ENCODE results near the gene NUDT5.
A peak's percentile ranks its signal among the peaks of the same experiment; 100 is the strongest.
"Not testable (repeated sequence)": the region's sequence is repeated elsewhere in the genome, so short reads cannot be mapped to it uniquely, and the experiment has no call there.

NUDT5 gene

DNA sequence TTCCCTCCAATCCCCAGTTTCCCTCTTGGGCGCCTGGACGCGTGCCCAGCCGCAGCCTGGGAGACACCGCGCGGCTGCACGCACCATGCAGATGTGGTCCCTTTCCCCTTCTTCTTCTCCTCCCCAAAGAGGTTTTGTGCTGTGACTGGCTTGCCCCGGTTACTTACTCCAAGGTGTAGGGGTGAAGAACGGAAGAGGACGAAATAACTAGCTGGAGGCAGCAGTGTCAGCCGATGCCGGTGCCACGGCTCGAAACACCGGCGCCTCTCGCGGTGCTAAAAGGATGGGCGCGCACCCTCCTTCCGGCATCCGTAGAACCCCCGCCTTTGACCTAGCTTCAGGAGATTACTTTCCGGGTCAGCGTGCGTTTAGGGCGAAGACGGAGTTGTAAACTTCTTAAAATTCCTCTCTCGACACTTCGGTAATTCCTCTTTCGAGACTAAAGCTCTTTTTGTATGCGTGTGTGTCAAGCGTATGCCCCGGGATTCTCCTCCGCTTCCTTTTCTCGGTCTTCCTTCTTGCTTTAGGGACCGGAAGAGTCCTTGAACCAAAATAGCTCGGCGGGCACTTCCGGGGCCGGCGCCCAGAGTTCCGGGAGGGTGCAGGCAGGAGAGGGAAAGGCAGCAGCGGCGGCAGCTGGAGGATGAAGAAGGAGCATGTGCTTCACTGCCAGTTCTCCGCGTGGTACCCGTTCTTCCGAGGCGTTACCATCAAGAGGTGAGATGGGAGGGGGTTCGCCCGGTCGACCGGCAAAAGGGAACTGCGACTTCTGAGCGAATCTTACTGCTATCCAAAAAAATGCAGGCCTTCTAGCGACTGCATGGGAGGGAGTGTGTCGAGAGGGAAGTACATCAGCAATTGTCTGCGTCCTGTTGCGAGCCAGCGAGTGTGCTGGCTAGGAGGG lies at the start of gene NUDT5, which contains the start of gene CDC123:
Gene NUDT5, minus strand, starts transcription at position 289 of the 904 bp plus-strand sequence. CDS start 9,600 bp downstream, outside the sequence.
Gene CDC123, plus strand, starts transcription at position 586 of the 904 bp plus-strand sequence. Its CDS starts 58 bp downstream, at position 644.
- peak; percentile 79 for DNase-seq

DNA sequence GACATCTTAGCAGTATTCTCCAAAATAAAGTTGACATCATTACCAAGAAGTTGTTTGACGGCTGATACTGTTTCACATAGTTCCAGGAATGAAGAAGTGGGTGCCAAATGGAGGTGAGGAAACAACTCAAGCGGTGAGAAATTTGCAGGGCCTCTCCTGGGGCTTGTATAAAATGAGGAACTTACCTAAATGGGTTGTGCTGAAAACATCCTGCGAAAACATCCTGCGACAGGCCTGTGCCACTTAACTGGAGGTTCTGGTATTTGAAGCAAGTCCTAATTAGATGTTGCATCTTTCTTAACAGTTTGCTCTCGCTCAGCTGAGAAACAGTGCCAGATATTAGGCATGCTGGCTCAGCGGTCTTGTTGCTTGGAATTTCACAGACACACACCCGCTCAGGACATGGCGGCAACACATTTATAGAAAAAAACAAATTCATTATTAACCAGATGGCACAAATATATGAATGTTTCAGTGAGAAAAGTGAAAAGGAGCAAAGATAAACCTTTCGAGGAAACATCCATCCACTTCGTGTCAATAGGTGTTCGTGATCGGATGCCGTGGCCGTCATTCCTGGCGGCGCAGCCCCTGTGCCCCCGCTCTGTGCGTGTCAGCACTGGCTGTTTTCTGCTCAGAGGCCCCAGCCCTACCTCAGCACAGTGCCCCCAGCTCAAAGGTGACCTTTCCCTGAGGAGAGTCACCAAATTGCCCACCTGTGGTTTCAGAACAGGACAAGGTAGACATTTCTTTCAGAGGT lies 48.4 kb upstream of the NUDT5 start:
- DNase-seq, result peak; percentile 97

DNA sequence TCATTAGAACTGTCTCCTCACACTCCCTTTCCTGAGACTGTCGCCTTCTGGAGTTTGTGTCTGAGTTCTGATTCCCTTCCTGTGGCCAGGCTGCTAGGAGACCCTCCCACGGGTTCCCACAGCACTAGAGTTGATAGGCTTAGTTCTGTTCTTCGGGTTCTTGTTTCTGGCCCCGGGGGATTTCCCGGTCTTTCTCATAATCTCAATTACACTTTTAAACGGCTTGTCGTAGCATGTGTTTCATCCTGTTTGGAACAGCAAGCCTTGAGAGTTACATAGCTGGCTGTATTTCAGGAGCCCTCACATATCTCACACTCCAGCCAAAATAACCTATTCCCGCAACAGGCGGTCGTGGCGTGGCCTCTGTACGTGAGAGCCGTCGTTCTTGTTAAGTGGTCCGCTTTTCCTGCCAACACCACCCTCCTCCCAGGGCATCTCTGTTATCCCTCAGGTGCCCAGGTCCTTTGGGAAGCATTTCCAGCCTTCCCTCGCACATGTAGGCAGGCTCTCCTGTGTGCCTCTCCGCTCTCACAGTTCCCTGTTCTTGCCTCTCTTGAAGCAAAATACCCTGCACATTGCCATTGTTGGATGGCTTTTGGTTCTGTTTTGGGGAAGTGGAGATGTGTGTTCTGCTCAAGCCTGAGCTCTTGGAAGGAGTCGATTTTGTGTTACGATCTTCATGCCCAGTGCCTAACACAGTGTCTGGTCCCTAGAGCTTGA lies 46.3 kb upstream of the NUDT5 start:
- no peak for DNase-seq

DNA sequence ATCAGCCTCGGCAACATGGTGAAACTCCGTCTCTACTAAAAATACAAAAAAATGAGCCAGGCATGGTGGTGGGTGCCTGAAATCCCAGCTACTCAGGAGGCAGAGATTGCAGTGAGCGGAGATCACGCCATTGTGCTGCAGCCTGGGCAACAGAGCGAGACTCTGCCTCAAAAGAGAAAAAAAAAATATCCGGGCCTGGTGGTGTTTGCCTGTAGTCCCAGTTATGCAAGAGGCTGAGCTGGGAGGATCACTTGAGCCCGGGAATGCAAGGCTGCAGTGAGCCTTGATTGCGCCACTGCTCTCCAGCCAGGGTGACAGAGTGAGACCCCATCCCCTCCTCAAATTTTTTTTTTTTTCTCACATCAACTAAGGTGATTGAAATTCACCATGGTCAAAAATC lies 43.1 kb upstream of the NUDT5 start:
- no peak for DNase-seq

DNA sequence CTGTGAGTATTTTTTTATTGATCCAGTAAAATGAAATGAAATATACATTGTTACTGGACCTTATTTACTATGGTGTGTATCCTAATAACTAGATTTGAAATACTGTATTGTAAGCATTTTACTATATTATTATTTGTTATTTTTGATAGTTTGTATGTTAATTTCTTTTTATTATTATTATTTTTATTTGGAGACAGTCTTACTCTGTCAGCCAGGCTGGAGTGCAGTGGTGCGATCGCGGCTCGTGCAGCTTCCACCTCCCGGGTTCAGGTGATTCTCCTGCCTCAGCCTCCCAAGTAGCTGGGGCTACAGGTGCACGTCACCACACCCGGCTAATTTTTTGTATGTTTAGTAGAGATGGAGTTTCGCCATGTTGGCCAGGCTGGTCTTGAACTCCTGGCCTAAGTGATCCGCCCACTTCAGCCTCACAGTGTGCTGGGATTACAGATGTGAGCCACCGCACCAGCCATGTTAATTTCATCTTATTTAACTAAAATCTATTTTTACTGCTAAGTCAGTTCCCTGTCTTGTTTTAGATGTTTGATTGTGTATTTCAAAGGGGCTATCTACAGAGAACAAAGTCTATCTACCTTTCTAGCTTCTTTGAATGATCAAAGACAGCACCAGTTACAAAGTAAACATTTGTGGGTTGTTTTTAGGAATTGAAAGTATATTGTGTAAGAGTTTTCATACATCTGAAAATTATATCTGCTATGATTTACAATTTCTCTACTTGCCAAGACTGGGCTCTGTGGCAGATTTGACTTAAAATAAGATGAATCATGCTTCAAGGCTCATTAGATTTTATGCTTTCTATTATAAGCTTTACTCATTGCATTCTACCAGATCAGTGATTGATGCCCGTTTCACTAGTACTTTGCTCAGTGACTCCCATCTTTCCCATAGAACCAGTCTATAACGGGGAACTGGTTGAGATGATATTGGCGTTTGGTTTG lies 41.9 kb upstream of the NUDT5 start:
- DNase-seq, result no peak

DNA sequence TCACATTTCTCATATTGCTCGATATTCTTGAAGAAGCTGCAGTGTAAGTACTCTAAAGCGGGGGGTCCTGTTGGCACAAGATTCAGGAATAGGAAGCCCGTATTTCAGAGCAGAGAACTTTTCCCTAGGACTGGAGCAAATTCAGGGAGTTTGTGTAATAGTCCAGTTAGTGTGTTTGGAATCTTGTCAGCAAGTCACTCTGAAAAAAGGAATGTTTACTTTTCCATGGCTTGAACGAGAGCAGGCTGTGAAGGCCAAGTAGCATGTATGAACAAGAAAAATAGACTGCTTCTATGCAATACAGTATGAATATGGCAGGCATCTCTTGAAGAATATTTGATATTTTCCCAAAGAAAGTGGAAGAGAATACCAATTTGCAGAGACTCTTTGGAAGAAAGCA lies 40.1 kb upstream of the NUDT5 start:
- no peak for DNase-seq

DNA sequence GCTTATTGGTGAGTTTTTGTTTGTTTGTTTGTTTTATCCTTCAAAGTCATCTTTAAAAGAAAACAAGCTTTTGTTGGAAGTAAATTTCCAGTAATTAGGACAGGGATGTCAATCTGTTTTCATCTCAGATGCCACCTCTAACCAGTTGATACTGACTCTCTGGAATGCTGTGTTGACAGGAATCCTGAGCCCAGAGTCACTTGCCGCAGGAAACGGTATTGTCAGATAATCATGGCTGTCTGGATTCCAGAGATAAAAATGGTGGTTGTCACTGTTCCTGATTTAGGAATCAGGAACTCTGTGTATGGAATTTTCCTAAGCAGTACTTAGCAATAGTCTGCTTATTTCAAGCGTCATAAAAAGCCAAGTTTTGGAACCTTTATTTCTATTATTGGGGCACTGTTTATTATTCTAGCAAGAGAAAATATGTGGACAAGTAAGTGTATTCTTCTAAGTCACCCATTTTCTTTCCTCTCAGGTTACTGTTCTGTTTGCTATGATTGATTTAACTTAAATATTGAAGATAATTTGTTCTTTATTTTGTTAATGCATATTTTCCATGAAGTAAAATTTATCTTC lies 39.5 kb upstream of the NUDT5 start:
- DNase-seq, result no peak

DNA sequence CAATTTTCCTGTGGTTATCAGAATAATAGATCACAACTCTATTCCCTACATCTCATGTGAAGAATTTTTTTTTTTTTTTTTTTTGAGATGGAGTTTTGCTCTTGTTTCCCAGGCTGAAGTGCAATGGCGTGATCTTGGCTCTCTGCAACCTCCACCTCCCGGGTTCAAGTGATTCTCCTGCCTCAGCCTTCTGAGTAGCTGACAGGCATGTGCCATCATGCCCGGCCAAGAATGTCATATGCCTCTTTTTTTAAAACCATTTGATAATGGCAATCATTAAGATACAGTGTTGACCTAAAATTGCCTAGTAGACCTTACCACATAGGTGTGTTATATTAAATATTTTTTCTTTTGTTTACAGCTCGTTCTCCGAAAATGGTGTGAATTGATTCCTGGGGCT lies 39.0 kb upstream of the NUDT5 start:
- not testable (repeated sequence) for DNase-seq

DNA sequence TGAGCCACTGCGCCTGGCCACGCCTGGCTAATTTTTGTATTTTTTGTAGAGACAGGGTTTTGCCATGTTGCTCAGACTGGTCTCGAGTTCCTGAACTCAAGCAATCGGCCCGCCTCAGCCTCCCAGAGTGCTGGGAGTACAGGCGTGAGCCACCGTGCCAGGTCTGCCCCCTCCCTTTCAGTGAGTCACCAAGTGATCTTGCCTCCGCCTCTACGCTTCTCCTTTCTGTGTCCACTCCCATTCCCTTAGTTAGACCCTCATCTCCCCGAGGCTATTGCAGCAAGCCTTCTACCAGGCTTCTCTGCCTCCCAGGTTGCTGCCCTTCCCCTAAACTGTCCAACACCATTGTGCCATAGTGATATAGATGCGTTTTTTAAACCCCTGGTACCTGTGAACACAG lies 33.2 kb upstream of the NUDT5 start:
- DNase-seq, result no peak

DNA sequence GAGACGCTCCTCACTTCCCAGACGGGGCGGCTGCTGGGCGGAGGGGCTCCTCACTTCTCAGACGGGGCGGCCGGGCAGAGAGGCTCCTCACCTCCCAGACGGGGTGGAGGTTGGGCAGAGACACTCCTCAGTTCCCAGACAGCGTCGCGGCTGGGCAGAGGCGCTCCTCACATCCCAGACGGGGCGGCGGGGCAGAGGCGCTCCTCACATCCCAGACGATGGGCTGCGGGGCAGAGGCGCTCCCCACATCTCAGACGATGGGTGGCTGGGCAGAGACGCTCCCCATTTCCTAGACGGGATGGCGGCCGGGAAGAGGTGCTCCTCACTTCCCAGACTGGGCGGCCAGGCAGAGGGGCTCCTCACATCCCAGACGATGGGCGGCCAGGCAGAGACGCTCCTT lies 30.7 kb upstream of the NUDT5 start:
- not testable (repeated sequence) for DNase-seq

DNA sequence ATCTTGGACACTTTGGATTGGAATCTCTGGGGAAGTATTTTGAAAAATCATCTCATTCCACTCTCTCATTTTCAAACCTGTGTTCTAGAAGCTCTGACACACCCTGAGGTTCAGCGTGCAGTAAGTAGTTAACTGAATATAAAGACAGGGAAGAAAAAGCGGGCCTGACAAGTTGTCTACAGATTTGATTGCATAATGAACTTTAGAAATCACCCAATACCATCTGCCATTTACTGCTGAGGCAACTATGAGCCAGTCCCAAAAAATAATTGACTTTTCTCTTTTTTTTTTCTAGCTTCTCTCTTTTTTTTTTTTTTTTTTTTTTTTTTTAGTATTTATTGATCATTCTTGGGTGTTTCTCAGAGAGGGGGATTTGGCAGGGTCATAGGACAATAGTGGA lies 29.8 kb upstream of the NUDT5 start:
- DNase-seq, result no peak

DNA sequence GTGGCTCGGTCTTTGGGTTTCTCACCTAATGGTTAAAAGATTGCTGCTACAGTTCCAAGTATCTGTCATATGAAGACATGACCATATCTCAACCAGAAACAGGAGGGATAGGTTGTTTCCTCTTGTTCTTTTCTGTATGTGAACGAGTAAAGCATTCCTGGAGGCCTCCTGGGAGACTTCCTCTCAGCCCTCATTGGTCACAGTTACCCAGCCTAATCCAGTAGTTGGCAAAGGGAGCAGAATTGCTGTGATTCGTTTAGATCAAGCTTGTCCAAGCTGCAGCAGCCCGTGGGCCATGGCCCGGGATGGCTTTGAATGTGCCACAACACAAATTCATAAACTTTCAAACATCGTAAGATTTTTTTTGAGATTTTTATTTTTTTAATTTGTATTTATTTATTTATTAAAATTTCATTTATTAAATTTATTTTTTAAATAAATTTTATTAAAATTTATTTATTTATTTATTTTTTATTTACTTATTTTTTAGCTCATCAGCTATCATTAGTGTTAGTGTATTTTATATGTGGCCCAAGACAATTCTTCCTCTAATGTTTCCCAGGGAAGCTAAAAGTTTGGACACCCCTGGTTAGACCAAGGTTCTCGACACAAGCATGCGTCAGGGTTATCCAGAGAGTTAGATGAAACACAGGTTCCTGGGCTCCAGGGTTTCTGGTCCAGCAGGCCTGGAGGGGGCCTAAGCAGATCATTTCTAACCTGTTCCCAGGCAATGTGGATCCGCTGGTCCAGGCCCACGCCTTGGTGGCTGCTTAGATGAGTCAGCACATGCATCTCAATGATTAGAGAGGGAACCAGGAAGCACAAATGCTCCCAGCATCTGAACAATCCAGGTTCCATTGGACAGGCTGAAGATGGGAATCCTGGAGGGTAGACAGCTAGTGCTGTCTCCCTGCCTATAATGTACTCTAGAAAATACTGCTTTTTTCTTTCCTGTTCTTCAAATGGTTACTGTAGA lies 25.9 kb upstream of the NUDT5 start:
- DNase-seq, result no peak

DNA sequence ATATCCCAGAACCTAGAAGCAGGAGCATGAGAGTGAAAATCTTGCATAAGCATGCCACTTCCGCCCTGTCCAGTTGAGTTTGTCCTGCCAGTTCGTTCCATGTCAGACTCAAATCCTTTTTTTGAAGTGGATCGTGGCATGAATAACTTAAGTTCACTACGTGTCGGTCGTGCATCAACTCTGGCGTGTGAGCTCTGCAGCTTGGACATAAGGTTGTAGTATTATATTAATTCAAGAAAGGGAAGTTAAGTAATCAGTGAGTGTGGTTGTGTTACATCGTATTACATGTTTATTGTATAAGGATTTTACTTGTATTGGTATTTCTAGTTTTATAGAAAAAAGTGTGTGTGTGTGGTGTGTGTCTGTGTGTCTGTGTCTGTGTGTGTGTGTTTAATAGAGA lies 23.3 kb upstream of the NUDT5 start:
- no peak for DNase-seq

DNA sequence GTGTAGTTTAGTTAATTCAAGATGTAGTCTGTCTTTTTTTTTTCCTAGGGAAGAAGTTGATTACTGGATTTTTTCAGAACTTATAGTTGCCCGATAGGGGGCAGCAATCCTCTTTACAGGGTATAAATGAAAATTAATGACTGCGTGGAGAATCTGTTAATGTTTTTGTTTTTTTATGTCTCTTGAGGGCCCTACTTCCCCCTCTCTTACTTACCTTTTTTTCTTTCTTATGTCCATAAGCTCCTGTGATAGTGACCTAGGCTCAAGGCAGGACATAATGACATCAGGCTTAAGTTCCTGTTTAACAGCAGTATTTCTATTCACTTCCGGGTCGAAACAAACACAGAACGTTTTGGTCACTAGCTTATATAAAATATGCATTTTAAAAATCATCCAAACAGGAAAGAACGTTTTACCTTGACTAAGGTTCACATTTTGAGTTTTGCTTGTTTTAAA lies 19.1 kb upstream of the NUDT5 start:
- peak; percentile 26 for DNase-seq

DNA sequence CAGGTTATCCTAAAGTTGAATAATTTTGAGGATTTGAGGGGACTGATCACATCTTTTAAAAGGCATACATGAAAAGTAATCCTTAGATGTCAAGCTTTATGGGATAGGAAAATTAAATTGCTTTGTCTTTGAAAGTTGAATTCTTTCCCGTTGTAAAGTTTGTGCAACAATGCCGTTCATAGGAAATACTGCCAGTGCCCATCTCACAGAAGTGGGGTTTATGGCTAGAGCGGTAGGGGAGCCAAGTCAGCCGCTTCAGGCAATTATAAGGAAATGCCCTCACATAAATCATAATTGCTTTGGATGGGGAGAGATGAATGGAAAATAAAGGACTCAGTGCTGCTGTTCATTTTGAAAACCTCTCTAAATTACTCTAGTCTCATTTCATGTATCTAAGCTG lies 18.4 kb upstream of the NUDT5 start:
- no peak for DNase-seq

DNA sequence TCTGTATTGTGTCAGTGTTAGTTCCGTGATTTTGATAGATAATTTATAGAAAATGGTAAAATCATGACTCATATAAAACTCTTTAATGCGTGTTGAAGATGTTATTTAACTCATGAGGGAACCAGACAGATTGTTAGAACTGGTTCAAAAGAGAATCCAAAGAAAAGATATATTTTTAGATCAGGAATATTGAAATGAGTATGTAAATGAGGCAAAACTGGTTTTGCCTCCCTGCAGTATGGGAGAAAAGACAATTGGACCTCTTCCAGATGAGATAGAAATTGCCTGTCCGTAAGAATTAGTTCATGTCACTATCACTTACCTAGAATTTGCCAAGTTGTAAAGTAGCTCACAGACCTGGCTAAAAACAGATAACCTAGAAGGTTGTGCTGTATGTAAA lies 17.9 kb upstream of the NUDT5 start:
- no peak for DNase-seq

DNA sequence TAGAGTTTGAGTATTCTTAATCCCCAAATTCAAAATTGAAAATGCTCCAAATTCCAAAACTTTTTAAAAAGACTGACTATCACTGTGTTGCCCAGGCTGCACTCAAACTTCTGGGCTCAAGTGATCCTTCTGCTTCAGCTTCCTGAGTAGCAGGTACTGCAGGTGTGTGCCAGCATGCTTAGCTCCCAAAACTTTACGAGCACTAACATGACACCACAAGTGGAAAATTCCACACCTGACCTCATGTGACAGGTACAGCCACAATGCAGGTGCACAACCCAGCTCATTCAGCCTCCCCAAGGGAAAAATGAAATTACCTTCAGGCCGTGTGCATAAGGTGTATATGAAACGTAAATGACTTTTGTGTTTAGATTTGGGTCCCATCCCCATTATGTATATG lies 16.8 kb upstream of the NUDT5 start:
- no peak for DNase-seq

DNA sequence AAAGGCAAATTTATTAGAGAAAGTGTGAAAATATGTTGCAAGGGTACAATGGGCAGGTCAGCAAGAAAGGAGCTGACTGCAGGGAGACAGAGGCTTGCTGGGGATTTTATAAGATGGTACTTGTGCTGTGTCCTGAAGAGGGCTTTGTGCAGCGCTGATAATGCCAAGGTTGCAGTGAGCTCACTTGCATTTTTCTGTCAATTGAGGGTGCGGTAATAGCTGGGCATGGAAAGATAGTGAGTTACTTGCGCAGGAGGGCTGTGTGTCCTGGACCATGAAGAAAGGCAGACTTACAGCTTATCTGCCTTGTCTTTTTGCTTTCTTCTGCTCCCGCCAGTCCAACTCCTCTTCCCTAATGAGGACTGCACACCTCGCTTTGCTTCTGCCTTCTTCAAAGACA lies 12.8 kb upstream of the NUDT5 start:
- no peak for DNase-seq

DNA sequence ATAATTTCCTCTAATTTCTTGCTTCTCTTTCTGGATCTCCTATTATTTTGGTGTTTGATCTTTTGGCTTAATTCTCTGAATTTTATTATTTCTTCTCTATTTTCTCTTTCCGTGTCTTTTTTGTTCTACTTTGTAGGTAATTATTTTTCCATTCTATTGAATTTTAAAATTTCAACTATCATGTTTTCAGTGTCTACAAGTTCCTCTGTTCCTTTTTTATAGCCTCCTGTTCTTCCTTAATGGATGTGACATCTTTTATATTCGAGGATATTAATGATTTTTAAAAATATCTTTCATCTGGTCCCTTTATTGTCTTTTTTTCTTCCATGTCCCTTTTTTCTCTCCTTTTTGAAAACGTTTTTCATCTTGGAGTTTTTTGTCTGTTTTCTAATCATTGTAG lies 11.4 kb upstream of the NUDT5 start:
- no peak for DNase-seq

DNA sequence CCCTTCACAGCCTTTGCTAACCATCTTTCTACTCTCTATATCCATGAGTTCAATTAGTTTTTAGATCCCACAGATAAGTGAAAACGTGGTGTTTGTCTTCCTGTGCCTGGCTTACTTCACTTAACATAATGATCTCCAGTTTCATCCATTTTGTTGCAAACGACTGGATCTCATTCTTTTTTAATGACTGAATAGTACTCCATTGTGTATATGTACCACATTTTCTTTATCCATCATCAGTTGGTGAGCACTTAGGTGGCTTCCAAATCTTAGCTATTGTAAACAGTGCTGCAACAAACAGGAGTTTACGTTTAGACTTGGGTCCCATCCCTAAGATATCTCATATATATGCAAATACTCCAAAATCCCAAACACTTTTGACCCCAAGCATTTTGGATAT lies 9.4 kb upstream of the NUDT5 start:
- DNase-seq, result no peak

All from GF-D8 (cell line).